NCI-H226 (cell line): Measurements from ENCODE around the gene COL8A1.
"Not testable (repeated sequence)": the region's sequence is repeated elsewhere in the genome, so short reads cannot be mapped to it uniquely, and the experiment has no call there.

ENCODE experiments used
- DNase-seq: peaks from one replicate; pipeline ENCODE4 v3.0.0-alpha.2; 2015

Gene COL8A1

DNA sequence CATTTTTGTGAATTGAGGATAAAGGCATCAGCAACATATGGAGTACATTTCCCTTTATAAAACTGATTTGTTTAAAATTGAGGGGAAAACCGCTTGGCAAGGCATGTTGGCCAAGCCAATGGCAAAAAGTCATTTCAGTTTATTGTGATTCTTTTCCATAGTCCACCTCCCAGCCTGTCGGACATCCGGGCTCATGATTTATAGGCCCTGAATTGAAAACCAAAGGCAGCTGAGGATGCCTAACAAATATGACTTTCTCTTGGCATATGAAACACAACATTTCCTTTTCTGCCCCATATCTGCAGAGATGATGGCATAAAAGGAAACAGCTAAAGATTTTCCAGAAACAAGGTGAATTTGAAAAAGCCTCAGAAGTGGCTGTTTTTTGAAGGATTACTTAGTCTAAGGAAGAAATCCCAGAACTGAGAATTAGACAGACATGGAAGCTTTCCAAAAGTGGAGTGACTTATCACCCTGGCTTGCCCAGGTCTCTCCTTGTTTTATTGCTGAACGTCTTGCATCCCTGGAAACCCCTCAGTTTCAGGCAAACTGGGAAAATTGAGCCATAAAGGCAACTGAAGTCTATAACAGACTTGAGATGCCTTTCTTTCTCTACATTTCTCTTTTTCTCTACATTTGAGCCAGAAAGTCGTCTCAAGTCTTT is 74.0 kb downstream of the COL8A1 start:
- no peak for DNase-seq

DNA sequence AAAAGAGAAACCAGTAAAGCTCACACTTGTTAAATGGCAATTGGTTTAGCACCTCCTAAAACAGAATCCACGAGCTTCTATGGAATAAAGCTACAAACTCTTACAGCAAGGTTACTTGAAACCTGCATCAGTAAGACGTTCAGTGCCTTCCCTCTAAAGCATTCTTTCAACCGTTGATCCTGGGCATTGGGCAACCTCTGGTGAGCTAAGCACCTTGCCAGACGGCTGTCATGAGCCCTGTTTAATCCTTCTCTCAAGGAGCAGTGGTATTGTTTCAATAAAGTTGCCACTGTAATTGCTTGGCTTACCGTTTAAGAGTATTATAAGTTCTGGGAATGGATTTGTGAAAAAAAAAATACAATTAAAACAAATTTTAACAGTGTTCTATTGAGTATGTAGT is 75.0 kb downstream of the COL8A1 start:
- peak; percentile 25 for DNase-seq

DNA sequence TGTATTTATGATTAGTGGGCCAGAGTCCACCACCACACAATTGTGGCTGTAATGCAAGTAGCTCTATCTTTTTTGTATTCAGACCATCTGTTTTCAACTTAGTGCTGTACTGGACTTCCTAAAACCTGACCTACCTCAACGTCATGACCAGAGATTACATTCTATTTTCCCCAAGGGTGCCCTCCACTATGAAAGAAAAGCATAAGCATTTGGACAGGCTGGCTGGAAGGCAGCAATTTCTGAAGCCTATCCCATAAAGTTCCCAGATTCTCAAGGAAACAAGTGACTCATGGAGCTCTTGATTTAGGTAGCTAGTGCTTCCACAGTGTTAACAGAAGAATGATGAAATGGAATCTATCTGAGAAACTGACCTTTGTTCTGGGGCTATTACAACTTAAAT is 75.8 kb downstream of the COL8A1 start:
- DNase-seq: peak; percentile 59

DNA sequence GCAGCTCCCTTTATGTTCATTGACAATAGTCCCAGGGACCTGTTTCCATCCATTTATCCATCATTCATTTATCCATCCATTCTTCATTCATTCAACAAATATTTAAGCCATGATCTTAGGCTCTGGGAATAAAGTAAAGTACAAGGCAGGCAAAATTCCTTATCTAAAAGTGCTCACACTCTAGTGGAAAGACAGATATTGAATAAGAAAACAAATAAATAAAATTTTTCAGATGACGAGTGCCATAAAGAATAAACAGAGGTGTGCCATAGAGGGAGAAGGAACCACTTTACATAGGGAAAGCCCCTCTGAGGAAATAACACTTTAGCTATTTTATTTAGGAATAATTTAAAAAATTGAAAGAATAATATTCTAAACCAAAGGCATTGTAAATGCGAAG is 76.2 kb downstream of the COL8A1 start:
- DNase-seq: no peak

DNA sequence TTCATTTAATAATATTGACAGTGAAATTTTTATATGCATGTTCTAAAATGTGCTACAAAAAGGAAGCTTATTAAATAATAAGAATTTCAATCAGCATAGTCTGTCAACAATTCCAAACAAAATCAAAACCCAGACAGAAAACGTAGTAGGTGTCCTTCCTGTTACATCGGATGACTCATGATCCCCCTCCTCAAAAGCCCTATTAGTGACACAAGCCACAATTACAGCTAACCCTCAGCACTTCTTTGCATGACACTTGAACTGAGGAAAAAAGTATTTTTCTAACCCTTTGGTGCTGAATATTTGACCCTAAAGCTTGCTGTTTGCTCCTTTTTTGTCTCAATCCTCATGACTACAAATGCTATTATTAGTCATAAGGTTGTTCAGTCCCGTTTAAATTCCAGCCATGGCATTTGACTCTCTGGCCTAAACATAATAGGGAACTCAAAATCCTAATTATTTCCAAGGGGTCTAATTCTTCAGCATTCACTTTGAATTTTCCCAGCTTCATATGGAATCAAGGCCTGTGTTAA is 78.1 kb downstream of the COL8A1 start:
- DNase-seq: no peak

DNA sequence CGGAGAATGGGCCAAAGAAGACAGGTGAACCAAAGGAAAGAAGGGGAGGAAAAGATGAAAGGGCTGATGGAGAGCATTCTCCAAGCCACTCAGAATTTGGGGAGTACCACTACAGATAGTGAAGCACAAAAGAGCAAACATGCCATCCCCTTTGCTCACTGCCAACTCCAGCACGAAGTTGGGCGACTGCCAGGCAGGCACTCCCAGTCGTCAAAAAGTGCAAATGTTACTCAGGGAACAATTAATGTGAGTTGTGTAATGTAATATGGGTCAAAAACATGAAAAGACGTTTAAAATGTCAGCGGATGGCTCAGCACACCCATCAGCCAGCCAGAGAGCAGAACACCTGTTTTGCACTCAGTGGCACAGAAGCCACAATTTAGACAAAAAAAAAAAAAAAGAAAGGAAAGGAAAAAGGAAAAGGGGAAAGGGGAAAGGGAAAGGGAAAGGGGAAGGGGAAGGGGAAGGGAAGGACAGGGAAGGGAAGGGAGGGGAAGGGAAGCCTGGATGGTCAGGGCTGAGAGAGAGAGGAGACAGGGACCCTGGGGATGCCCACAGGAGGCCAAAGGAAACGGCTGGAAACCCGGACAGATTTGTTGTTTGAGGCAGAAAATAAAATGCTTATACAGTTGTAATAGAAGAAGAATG is 82.7 kb downstream of the COL8A1 start:
- DNase-seq: peak; percentile 64

DNA sequence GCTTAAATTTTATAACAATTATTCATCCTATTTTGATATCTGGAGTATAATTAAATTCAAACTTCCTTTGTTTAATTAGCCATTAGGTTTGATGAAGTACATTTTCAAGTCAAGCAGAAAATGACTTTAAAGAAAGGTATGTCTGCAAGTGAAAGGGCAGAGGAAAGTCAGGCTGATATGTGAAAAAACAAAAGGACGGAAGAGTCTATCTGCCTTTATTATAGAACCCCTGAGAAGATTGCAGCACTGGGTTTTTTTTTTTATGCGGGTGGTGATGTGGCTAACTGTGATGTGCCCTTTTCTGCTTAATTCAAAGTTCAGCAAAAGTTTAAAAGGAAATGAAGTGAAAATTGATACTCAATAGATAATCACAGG is 83.2 kb downstream of the COL8A1 start:
- DNase-seq: no peak

DNA sequence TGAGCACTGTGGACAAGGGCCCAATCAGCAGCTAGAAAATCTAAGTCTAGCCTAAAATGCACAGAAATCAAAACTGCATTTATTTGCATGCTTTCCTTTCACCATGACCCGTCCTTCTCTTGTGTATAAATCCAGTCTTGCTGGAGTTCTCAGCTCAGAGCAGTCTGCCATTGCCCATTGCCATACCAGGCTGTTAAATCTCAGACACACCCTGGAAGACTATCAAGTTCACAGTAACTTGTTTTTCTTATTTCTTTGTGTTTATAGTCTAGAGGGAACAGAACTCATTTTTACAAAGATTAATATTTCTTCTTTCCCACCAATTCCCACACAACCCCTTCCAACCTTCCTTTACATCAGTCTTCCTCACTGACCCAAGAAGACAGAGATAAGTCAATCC is 85.9 kb downstream of the COL8A1 start:
- no peak for DNase-seq

DNA sequence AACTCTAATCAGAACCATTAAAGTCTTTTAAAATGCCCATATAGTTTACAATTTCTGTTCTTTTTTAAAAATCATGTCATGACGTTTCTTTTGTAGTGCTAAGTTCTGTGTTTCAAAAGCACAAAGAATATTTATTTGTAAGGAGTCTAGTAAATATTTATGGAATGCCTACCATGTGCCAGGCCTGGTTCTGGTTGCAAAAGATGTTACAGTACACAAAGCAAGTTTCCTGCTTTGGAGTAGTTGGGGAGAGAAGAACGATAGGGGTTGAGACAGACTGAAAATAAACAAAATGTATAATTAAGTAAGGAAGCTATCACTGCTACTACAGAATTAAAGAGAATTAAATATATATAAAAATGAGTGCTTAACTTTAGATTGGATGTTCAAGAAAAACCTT is 92.5 kb downstream of the COL8A1 start:
- DNase-seq: no peak

DNA sequence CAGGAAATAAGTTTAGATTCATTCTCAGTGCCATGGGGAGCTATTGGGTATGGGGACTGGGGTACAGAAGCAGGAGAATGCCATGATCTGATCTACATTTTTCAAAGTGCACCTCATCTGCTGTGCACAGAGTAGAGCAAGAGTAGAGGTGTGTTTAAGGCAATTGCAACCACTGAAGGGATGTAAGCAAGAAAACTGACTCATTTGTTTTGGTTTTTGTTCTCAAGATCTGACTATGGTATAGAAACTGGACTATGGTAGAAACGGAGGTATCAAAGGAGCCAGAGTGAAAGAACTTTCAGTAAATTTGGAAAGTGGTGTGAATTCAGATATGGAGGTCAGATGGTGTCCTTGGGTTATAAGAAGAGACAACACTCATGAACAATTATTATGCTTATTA is 93.1 kb downstream of the COL8A1 start:
- no peak for DNase-seq

DNA sequence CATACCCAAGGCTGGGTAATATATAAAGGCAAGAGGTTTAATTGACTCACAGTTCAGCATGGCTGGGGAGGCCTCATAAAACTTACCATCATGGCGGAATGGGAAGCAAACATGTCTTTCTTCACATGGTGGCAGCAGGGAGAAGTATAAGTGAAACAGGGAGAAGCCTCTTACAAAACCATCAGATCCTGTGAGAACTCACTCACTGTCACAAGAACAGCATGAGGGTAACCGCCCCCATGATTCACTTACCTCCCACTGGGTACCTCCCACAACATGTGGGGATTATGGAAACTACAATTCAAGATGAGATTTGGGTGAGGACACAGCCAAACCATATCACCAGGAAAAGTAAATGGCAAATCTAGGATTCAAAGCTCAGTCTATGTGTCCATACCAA is 102.0 kb downstream of the COL8A1 start:
- not testable (repeated sequence) for DNase-seq

DNA sequence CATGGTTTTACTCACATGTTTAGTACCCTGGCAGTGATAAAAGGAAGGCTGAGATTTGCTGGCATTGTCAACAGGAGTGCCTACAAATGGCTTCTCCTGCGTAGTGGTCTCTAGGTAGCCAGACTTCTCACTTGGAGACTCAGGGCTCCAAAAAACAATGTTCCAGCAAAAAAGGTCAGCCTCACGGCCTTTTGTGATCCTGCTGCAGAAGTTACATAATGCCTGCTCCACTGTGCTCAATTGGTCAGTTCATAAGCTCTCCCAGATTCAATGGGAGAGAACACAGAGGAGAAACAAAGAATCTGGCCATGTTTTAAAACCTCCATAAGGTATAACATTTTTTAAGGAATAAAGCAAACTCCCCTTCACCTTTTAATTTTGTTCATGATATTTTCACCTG is 103.2 kb downstream of the COL8A1 start:
- no peak for DNase-seq

DNA sequence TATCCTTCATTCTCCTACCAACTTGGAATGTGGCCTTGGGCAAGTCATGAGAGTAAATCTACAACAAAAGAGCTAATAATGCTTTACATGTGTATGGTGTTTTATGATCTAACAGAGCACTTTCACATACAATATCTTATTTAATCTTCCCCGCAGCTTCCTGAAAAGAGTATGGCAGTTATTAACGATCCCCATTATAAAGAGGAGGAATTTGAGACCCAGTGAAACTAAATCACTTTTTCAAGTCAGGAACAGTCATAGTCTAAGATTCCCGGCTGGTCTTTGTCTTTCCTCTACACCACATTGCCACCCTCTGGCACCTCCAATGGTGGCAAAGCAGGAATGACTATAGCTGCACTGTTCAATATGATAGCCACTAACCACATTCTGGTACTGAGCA is 109.5 kb downstream of the COL8A1 start:
- peak; percentile 13 for DNase-seq

DNA sequence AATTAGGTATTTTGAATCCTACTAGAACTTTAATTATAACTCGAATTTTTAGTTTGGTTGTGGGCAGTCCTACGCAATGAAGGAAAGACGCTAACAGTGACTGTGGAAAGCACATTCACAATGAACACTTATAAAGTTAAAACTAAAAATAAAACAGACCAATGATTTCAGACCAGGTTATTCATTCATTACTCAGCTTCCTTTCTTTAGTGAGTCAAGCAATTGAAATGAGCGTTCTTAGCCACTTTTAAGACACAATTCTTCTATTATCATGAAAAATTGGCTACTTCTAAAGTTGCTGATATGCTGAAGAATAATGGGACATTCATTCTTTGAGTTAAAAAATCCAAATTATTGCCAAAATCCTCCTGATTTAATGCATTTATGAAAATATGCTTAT is 113.3 kb downstream of the COL8A1 start:
- DNase-seq: peak; percentile 62

DNA sequence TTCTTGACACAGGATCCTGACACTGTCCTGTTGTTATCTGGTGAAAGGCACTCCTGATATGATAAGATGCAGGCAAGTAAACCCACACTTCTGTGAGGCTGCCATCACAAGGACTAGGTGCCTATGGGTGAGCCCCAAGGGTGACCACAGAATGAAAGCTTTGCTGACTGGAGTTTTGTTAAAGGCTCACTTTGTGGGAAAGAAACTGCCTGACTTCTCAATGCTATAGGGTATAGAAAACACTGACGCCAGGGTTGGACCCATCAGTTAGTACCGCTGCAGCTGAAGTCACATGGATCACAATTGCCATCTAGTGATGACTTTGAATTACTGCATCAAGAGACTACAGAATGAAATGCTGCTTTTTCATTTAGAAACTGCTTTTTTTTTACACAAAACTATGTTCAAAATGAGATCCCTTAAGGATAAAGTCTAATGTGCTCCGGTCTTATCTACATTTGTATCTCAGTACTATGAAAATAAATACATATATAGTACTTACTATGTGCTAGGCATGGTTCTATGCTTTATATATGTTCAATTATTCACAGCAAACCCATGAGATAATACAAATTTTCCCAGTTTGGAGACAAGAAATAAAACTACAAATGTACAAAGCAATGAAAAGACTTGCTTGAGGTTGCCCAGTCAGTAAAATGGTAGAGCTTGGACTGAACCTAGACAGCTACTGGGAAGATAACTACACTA is 115.0 kb downstream of the COL8A1 start:
- DNase-seq: peak; percentile 31

DNA sequence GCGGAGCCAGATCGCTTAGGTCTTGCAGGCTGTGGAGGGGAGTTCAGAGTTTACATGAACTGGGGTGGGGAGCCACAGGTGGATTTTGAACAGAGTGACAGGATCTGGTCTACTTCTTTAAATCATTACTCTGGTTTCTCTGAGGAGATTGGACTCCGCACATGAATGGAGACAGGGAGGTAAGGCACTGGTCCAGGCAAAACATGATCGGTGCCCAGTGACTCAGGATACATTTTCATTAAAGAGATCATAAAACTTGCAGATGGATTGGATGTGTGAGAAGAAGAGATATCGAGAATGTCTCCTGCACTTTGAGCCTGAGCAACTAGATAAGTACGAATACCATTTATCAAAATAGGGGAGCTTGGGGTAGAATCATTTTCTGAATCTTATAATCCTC is 117.4 kb downstream of the COL8A1 start:
- DNase-seq: no peak

DNA sequence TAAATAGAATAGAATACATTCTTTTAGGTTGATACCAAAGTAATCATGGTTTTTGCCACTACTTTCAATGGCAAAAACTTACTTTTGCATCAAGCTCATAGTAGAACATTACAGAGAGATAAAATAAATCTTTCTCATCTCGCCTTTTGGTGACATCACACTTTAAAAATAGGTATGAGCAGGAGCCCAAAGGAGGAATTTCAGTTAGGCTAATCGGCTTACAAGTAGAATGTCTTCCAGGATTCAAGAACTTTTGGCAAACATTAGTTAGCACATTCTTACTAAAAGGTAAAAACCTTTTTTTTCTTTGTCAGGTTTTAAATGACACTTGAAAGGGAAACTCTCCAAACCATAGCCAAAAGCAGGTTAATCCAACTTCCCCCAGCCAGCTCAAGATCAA is 119.6 kb downstream of the COL8A1 start:
- no peak for DNase-seq

DNA sequence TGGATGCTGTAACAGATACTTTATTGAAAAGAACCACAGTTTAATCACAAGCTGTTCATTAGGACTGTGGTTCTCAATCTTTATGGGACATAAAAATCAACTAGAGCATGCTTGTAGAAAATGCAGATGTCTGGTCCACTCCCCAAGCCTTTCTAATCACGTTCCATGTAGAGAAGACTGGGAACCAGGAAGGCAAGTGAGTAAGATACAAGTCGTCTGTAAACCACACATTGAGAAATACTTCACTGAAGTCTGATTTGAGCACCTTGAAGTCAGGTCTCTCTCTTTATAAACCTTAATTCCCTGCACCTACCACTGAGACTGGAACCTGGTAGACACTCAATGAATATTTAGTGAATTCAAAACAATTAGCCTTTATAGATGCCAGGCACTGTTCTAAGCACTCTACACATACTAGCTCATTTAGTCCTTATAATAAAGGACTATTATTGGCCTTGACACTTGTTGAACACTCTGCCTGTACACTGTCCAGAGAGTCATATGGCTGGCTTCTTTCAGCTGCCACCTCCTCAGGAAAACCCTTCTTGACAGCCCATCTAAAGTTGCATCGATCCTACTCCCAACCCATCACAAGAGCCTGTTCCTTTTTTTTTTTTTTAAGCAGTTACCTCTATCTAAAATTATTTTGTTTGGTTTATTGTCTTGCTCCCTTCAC is 120.2 kb downstream of the COL8A1 start:
- DNase-seq: no peak

DNA sequence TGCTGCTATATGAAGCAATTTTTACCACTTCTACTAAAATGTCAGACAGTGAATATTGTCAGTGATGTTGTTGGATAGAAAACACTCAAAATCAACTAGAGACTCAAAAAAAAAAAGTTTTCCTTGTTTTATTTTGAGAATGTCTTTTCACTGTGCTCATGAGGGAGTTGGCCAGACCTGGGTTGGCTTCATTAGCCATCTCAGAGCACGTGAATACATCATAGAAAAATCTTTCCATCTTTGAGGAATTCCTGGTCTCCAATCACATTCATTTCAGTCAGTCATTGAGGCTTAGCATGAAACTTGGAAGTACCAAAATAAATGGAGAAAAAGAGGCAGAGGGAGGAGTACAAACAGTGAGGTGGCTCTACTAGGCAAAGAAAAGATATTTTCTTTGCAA is 121.6 kb downstream of the COL8A1 start:
- no peak for DNase-seq

DNA sequence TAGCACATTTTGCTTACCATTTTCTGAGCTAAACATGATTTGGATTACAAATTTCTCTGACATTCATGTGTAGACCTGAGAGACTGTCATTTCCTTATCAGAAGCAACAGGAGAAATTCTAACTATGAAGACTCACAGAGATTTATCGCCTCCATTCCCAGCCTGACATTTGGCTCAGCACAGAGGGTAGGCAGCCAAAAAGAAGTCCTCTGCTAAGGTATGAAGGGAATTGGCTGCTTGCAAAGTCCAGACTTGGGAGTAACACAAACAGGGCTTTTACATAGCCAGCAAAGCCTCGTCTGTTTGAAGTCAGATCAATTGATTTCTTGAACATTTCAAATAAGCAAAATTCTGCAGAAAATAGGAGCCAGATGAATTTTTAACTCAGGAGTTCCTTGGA is 122.2 kb downstream of the COL8A1 start:
- DNase-seq: peak; percentile 71

DNA sequence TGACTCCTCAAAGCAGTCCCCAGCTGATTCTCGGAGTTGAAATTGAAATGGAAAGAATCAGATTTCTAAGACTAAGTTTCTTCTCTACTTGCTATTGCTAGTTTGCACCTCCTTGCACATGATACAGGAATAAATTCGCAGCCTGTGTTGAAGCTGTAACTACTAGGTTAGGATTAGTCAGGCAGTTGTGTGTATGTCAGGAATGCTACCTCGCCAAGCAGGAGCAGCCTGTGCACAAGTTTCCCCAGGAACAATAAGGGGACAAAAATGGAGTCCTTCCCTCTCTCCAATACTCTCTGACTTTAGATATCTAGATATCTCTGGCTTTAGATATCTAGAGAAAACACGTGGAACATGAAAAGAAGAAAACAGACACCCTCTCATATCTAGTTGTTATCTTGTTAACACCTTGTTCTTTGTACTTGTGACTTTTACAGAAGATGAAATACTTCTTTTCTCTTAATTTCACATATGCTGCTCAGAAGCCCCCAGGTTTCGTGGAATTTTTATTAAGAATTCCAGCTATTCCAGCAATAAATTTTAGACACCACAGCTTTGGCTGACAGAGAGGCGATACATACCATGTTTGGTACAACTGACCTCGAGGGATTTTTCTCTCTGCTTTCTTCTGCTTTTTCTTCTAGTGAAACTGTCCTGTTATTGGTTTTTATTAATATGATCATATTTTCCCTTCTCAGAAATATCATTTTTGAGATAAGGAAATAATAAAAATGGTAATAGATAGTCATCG is 123.2 kb downstream of the COL8A1 start:
- no peak for DNase-seq

DNA sequence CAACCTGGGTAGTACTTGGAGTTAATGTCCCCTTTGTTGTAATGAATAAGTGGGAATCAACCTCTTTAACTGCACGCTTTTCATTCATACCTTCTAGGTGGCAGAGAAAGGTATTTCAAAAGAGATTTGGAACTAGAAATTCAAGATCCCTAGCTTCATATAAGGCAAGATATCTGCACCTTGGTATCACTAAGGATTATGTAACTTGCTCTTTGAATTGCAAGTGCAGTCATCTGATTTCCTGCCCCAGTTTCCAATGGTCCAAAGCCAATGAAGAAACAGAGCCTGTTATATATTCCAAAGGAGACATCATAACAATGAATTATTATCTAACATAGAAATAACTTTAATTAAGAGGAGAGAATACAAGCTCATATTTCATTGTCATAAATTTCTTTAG is 124.5 kb downstream of the COL8A1 start:
- no peak for DNase-seq

DNA sequence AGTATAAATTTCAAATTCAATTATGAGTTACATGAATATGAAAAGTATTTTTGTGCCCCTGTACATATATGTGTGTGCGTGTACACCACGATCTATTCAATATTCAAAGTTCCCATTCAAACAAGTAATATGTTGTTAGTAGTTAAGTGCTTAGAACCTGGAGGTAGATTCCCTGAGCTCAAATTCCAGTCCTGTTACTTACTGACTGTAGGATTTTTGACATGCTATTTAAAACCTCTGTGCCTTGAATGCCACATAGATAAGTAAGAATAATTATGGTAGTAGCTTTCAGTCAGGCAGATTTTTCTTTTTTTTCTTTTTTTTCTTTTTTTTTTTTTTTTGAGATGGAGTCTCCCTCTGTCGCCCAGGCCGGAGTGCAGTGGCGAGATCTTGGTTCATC is 126.0 kb downstream of the COL8A1 start:
- no peak for DNase-seq
